Stimulated activated CD4-positive, alpha-beta T cell treated with anti-CD3 and anti-CD28 coated beads, Interleukin-2, amount 100 ng/mL, for 48 hours (primary cell): ENCODE data around the gene DIDO1.

ENCODE experiments used
- DNase-seq, 2 donors: peaks; one replicate each; pipeline ENCODE4 v3.0.0-alpha.2; 2020

Gene DIDO1

DNA sequence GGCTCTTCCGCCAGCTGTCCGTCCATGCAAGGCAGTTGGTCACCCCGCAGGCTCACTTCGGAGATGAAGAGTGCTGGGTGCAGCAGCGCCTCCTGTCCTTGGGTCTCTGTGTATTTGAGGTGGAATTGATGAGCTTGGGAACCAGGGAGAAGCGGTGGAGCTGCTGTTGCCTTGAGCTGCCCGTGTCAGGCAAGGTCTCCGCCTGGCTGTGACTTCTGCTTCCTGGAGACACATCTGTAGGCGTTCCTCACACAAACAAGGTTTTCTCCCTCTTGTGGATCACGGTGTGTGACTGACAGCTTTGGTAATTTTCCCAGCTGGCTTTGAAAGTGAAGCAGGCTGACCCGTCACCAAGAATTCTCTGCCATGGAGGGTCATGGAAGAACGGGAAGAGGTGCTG, 23.7 kb upstream of the DIDO1 start:
- DNase-seq, result no peak

DNA sequence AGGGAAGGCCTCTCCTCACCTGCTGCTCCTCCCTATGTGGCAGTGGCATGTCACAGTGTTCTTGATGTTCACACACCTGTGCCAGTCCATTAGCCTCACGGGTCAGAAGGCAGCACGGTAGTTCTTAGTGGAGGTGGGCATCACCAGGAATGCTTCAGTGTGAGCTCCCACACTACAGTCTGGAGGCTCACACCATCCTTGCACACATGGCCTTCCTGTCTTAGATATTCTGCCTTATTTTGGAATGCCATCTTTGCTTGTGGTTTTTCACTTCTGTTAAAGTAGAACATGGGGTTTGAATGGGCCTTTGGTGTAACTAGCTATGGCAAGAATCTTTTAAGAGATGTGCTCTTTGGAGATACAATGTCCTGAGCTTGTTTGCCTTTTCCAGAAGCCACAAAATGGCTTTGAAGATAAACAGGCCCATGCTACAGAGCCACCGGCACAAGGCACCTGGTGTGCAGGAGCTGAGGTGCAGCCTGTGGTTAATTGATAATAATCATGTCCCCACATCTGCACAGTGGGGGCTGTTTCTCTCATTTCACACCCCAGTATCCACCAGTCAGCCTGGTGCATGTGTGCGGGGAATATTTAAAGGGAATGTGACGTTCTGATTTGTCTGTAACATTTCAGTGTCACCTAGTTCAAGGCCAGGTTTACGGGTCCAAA, 23.0 kb upstream of the DIDO1 start:
- DNase-seq, result no peak

DNA sequence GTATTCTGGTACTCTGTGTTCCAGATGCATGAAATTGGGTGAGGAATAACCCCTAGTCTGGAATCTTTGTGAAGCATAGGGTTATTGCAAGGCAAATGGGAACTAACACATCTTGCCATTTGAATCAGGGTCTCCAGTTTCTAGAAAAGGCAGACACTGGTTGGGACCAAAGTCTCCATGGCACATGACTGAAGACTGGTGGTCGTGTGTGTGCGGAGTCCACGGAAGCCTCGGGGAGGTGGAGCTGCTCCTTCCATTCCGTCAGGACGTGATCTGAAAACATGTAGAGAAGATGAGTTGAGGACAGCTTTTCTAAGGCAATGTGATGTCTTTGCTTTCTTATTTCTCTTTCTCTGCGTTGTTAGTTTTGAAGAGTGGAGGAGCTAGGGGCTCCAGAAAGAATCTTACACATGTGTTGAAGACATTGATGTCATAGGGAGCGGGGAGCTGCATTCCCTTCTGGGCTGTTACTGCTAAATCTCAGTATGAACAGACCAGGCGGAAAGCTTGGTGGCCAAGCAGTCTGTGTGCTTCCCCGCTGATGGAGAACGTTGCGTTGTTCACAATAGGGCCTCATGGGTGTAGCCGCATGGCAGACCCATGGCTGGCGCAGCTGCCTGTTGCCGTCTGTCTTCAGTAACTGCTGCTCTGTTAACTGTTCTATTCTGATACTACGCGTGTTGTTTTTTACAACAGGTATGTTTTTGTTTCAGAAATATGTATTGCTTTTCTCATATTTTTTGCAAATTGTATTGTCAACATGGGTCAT, 21.4 kb upstream of the DIDO1 start:
- no peak for DNase-seq

DNA sequence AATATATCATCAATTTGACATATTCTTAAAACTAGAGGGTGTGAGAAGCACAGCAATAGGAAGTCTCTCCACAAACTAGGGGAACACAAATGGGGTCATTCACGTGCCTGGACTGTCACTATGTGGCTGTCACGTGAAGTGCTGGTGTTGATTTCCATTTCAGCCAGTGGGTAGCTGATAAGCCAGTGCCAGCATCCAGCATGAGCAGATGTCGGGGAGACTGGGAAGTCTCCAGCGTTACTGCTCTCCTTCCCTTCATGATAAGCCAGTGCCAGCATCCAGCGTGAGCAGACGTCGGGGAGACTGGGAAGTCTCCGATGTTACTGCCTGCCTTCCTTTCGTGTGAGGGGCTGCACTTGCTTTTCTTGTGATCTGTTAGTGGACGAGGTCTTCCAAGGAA, 20.6 kb upstream of the DIDO1 start:
- no peak for DNase-seq

DNA sequence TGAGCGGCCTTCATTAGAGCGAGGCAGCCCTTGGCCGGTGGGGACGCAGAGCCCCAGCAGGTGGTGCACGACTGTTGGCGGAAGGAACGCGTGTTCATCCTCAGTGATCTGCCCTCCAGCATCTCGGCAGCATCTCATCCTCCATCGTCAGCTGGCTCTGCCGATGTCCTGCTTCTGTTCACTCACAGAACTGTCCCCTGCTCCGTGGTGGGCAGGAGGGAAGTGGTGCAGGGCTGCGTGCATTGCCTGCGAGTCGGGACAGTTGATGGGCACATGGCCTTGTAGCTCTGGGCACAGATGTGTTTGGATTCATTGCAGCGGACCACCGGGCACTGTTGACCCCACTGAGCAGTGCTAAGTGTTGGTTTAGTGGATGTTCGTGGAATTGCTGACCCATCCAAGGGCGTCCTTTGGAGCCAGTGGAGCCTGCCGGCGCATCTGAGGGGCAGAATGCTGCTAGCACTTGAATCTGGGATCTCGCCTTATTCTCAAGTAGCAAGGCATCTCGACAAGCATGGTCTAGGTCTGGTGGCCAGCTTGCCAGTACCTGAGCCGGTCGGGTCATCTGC, 19.6 kb upstream of the DIDO1 start:
- DNase-seq, result no peak

DNA sequence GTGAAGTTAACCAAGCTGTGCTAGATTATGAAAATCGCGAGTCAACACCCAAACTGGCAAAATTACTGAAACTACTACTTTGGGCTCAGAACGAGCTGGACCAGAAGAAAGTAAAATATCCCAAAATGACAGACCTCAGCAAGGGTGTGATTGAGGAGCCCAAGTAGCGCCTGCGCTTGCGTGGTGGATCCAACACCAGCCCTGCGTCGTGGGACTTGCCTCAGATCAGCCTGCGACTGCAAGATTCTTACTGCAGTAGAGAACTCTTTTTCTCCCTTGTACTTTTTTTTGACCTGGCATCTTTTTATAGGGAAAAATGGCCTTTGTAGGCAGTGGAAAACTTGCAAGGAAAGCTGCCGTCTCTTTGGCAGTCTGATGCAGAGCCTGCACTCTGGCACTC, 18.4 kb upstream of the DIDO1 start:
- no peak for DNase-seq

DNA sequence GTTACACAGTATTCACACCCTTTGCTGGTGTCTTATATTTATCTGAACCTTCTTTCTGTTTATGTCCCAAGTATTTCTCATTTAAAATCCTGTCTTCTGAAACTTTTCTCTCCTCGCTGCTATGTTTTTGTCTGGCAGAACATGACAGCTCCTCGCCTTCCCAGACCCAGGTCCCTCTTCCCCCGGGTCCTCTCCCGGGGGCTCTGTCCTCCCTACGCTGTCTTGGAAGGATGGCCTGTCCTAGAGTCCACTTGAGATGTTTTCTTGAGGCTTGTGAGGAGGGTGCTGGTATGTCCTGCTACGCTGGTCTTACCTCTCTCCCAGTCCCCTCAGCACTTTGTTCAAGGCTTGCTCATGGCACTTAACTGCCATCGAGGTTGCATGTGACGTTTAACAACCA, 17.9 kb upstream of the DIDO1 start:
- DNase-seq, result no peak

DNA sequence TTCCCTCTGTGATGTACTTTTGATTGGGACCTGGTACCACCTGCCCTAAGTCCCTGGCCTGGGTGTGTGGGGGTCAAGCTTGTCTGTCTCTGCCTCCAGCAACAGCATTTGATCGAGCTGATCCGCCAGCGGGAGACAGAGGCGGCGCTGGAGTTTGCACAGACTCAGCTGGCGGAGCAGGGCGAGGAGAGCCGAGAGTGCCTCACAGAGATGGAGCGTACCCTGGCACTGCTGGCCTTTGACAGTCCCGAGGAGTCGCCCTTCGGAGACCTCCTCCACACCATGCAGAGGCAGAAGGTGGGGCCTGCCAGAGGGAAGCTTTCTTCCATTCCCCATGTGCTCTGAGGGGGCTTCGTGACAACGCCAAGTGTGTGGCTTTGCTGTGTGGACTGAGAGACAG, 17.1 kb upstream of the DIDO1 start:
- DNase-seq, result no peak

DNA sequence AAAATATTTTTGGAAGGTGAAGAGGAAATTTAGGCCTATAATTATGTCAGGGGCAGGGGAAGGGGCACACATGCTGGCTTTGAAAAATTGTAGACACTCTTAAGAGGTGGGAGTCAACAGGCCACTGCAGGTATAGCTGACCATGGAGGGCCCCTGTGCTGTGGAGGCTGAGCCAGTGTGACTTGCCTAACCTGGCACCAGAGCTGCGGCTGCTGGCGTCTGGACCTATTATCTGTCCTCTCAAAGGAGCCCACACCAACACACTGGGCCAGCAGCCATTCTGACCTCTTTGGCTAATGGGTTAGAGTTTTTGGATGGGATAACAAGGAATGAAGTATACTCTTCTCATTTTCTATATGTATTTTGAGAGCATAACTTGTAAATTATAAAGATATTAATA, 16.2 kb upstream of the DIDO1 start:
- no peak for DNase-seq

DNA sequence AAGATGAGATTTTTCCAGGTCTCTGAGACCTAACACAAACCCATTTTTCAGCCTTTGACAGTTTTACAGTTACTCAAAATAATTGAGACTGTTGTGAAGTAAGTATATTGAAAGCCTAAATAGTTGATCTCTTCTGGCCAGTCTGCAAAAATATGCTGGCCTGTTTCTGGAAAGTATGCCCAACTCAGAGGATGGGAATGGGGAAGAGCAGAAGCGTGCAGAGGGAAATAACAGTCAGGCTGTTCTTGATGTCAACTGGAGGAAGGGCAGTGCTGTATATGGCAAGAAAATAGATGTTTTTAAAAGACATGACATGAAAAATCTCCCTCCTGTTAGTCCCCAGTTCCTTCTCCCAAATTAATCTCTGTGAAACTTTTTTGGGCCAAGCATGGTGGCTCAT, 15.5 kb upstream of the DIDO1 start:
- no peak for DNase-seq

DNA sequence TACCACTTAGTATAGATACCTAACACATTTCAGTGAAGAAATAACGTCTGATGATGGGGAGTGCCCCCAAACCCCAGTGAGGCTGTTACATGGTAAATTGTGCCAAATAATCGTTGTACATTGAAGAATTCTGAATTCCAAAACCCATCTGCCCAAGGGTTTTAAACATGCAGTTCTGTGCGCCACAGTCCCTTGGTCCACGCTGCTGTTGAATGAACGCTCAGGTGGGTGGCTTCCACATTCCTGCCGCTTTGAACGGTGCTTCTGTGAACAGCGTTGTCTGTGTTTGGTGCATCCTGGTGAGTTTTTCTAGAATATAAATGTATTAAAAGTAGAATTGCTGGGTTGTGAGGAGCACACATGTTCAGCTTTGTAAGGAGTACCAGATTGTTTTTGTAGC, 14.6 kb upstream of the DIDO1 start:
- no peak for DNase-seq

DNA sequence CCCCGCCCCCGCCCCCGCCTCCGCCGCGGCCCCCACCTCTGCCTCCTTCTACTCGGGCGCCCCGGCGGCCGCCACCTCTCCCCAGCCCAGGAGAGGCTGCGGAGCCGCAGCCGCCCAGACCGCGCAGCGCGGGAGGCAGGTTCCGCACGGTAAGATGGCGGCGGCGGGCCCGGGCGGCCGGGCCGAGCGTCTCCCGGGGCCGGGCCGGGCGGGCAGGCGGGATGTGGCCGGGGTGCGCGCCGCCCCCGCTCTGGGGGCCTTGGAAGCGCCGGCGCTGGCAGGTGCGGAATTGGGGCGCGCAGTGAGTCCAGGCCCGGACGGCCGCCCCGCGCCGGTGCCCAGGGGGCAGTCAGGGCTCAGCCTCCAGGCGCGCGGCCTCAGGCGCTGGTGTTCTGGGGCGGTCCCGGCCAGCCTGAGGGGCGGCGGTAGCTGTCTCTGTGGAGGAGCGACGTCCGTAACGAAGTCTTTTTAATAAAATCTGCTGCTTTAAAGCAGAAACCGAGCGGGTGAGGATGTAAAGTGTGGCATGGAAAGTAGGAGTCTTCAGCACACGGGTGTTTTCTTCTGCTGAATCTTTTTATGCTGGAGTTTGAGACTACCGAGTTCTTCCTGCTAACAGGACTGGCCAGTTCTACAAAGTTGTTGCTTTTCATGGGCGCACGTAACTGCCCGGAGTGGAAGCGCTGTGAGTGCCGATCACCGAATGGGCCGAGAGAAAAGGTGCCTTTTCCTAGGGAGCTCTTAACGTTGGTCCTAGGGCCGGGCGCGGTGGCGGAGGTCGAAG, 12.0 kb upstream of the DIDO1 start, which contains the start of gene GID8:
GID8 (plus strand) TSS at position 43 of the 784 bp plus-strand sequence. CDS start 3,356 bp downstream, outside the sequence.
- peak in 1 of 2 donors; percentile 38 for DNase-seq

DNA sequence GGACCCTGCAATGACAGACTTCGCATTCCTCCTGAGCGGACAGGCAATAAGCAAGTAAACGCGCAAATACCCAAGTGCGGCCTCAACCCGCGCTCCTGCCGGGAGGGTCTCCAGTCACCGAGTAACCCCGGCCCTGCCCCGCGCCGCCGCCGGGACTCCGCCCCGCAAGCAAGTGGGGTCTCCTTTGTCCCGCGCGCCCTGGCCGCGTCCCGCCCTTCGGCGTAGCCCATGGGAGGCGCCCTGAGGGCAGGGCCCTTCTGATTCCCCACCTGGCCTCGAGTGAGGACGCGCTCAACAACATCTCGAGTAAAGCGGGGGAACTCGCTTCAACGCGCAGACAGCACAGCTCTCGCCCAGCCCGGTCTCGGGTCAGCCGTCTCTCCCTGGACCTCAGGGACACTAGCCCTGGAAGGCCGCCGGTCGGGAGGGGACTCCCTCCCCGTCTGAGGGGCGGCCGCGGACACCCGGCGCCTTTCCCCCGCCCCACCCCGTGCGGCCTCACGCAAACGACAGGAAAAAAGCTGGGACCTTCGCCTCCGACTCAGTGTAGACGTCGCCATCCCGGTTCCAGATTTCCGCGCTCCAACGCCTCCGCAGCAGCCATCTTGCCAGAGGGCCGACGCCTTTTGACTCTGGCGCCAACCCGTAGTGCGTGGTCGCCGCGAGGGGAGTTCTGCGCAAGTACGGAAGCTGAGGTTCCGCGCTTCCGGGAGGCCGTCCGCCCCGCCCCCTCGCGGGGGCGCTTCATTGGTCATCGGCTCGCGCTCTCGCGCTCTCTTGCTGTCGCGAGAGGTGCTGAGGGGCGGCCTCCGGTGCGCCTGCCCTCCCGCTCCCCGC, 11.2 kb upstream of the DIDO1 start:
- peak; percentile 96 for DNase-seq

DNA sequence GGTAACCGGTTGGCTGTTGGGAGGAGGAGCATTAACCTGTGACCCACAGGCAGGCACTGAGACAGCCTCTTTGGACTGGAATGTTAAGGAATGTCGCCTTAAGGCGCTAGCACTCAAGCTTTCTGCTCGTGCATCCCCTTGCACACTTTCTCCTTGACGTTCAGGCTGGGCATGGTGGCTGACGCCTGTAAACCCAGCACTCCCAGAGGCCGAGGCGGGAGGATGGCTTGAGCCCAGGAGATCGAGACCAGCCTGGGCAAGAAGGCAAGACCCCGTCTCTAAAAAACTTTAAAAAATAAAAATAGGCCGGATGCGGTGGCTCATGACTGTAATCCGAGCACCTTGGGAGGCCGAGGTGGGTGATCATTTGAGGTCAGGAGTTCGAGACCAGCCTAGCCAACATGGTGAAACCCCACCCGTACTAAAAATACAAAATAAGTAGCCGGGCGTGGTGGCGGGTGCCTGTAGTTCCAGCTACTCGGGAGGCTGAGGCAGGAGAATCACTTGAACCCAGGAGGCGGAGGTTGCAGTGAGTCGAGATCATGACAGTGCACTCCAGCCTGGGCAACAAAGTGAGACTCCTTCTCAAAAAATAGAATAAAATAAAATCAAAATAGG, 9.8 kb upstream of the DIDO1 start:
- no peak for DNase-seq

DNA sequence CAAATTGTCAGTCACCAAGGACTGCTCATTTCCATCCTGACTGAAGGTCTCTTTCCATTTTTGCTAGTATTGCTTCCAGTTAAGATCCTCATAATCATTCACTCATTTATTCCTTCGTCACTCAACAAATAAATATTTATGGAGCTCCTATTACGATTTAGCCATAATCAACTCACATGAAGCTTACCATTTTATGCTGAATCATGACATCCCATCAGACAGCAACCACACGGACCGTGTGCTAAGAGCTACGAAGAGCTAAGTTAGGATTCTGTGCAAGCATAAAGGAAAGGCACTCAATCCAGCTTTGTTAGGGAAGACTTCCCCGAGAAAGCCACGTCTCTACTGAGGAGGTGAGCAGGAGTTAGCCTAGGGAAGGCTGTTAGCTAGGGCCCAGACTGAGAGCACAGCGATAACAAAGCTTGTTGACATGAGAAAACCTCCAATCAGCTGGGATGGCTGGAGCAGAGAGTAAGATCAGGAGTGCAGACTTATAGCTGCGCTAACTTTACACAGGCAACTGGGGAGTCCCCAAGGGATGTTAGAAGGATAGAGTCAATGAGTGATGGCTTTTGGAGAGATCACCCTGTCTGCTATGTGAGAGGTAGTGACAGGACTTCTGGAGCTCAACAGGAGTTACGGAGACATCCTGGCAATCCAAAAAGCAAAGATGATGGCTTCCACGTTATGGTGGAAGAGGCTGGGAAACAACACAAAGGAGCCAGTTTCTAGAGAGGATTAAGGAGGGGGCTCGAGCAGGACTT, 9.1 kb upstream of the DIDO1 start:
- DNase-seq, result no peak

DNA sequence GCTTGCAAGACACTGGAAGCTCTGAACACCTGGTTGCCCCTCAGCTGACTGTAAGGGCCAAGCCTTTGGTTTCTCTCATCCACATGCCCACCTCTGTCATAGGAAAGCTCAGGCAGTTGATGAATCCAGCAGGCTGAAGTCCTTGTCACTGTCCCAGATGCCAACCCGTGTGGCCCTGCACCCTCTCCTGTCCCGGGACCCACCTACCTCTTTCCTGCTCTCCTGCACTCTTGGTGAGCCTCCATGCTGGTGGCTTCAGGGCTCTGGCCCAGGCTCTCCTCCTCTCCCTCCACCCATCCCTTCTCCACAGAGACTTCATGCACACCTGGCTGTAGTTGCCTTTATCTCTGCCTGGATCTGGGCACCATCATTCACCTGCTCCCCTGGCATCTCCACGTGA, 7.7 kb upstream of the DIDO1 start:
- no peak for DNase-seq

DNA sequence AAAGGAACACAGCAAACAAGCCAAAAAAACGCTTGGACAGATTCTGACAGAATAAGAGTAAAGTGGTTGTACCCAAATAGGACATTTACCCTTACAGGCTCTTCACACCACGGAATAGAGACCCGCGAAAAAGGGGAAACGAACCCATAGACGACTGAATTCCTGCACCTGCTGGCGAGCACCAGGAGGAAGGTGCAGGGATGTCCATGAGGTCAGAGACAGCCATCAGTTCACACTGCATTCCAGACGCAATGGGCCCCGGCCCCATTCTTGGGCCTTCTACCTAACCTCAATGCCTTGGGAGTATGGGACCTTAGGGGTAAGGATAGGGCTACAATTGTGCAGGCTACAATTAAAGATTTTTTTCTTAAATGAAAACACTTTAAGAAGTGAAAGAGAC, 5.2 kb upstream of the DIDO1 start:
- no peak for DNase-seq

DNA sequence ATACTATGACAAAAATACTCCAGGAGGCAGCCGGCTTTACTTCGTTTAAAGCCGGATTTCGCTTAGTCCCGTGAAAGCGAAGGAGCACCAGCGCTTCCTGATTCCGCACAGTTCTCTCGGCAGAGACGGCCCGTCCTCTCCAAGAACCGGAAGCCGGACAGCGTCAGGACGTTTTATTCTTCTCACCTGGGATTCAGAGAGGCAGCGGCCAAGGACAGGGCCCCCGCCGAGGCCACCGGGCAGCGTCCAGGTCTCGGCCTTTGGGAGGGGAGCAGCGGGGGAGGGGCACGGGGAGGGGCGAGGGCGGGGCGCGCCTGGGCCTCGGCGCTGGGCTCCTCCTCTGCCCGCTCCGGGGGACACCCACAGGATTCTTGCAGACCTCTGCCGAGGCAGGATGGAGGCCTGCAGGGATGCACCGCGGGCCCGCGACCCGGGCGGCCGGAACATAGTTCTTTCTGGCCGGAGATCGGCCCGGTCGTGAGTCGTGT, 2.8 kb upstream of the DIDO1 start:
- DNase-seq, result peak in 1 of 2 donors; percentile 46

DNA sequence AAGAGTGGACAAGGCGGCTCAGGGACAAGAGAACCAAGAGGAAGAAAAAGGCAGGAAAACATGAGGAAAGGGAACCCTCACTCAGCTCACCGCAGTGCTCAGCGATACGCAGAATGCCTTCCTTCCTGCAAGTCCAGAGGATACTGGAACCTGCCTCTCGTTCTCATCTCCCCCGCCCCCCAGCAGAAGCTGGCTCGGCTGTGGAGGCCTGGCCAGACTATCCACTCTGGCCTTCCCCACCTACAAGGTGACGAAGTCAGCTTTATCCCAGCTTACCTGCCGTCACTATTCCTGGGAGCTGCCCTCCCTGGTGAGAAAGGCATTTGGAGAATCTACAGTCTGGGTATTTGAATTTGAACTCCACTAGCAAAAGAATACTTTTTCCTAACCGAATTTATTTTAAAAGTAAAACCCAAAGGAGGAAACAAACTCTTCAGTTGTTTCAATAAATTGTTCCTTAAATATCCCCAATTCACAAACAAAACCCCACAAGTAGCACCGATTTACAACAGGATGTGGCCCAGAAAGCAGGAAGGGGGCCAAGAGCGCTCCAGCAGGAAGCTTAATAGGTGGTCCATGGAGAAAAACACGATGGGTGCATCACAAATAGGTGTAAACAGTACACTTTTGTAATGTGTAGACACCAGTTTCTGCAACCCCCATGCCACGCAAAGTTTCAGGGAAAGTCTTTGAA, 2.1 kb upstream of the DIDO1 start:
- no peak for DNase-seq

DNA sequence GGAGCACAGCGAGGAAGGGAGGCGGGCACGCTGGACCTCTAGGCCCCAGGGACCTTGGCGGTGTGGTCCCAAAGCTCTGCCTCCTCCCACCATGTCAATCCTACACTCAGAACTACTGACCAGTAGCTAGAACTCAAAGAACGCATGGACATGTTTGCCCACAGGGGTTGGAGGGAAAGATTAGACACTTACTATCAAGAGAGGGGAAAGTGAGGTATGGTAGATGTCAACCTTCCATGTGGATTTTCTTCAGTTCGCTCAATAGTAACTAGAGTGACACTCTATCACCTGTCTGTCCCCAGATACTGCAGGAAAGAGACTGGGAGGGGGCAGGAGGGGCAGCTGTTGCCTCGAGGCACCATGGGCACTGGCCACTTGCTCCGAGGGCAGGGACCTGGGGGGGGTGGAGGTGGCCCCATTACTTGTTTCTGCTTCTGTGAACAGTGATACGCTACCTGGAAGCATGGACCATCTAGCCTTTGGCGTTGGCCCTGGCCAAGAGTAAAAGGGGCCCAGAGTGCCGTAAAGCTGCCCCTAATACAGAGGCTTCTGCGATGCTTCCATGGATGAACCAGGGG, 912 bp upstream of the DIDO1 start:
- DNase-seq, result no peak
